ENCODE data around the gene CYP2W1.

The CYP2W1 gene

DNA sequence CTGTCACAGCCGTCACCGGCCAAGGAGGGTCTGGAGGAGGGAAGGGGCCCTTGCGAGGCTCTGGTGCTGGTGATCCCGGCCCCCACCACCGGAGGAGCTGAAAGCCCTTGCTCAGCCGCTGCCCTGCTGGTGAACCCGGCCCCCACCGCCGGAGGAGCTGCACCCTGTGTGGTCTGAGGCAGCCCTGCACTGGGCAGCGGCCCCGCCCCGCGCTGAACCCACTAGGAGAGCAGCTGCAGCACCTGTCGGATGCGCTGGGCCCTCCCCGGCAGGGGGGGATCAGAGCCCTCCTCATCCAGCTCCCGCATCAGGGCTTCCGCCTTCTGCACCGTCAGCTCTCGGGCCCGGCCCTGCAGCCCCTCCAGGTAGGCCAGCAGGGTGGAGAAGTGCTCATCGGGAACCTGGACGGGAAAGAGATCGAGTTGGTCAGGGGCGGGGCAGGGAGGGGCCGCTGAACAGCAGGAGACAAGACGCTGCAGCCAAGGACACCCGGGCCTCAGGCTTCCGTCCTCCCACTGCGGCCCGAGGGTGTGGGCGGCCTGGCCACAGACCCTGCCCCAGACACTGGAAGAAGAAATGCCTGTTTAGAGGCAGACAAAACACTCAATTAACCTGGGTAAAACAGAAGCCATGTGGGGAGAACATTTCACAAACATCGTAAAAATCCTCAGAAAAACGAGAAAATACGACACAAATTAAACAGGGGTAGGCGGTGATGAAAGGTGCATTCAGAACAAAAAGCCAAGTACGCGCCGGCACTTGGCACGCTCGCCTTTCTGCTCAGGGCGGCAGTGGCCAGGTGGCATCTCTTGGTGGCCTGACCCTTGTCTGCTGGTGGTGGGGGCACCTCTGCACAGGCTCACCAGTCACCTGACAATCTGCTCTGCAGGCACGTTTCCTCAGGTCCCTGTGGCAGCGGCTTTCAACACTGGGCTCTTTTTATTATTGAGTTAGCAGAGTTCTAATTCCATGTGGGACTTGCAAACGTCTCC lies 14.7 kb downstream of the CYP2W1 start:
- Histone ChIP-seq H3K27me3 (ENCODE audit: insufficient read depth, low read length) (no peaks in the 10 kb centered on the region), H3K14ac (ENCODE audit: low read length) (no peak overlapping the region), H3K9me3 (ENCODE audit: insufficient read depth, low read depth, low read length) (peaks cover 2% of the 10 kb centered on the region), H2BK120ac (ENCODE audit: insufficient read depth, low read length, poor library complexity) (no peak overlapping the region), H3K4me1 (ENCODE audit: control insufficient read depth in 1 of 2, insufficient read depth in 2 of 2, low read length in 2 of 2) (peaks cover 6 to 15% of the 10 kb centered on the region in 2 experiments), H2AFZ (ENCODE audit: insufficient read depth, low read length, poor library complexity) (no peak overlapping the region), H3K79me2 (ENCODE audit: control insufficient read depth, insufficient read depth, low read length, poor library complexity) (no peaks in the 10 kb centered on the region), H4K91ac (ENCODE audit: low read depth, low read length) (peak overlapping the region; percentile 41), H3K36me3 (ENCODE audit: control insufficient read depth in 1 of 2, insufficient read depth in 2 of 2, low read length in 2 of 2) (peaks cover 8 to 12% of the 10 kb centered on the region in 2 experiments), H4K8ac (ENCODE audit: low read depth, low read length) (no peak overlapping the region), H3K79me1 (ENCODE audit: low read length) (no peaks in the 10 kb centered on the region), H2BK12ac (ENCODE audit: low read length) (no peak overlapping the region), H3K18ac (ENCODE audit: low read length) (no peak overlapping the region), H3K4me2 (ENCODE audit: low read length) (no peak overlapping the region), H3K4ac (ENCODE audit: low read depth, low read length) (no peak overlapping the region), H3K9ac (ENCODE audit: low read length) (no peak overlapping the region), H2AK5ac (ENCODE audit: low read length) (no peak overlapping the region), H3K27ac (ENCODE audit: low read depth, low read length) (no peak overlapping the region), H3K4me3 (ENCODE audit: low read depth, low read length) (no peak overlapping the region), H4K12ac (ENCODE audit: low read depth, low read length) (no peak overlapping the region), H3K23ac (ENCODE audit: low read length) (no peak overlapping the region), H2BK5ac (ENCODE audit: low read depth, low read length, poor library complexity) (no peak overlapping the region)
- no CpG with 5 or more reads among the region's 45 CpGs for WGBS (ENCODE audit: extremely low coverage, insufficient coverage, insufficient read length)
- DNase-seq: peak in 1 of 2 donors; percentile 58

DNA sequence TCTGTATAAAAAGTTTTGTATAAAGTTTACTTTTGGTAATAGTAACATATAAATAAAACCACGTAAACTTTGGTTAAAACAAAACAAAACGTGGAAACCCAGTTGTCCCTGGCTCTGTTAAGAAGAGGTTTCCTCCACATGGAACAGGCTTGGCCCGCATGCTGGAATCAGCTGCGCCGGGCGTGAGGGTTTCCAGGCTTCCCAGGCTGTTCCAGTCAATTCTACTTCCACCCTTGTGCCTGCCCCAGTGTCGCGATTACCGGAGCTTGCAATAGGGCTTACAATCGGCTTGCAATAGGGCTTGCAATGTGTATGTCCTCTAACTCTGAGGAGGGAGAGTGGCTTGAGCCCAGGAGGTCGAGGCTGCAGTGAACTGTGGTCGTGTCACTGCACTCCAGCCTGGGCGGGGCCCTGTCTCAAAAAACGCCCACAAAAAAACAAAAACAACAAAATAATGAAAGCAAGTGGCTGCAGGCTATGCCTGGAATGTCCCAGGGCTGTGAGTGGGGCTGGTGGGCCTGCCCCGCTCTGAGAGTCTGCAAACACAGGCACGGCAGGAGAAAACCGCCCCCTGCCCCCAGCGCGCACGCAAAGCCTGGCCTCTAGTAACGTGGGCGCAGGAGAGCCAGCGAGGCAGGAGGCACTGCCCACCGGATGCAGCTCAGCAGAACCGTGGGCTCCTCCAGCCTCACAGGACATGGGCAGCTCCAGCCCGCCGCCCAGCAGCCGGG lies 16.3 kb downstream of the CYP2W1 start:
- Histone ChIP-seq H3K79me1 (ENCODE audit: low read length) (no peaks in the 10 kb centered on the region), H4K8ac (ENCODE audit: low read depth, low read length) (no peak overlapping the region), H3K27ac (ENCODE audit: low read depth, low read length) (no peak overlapping the region), H4K12ac (ENCODE audit: low read depth, low read length) (no peak overlapping the region), H3K9me3 (ENCODE audit: insufficient read depth, low read depth, low read length) (peaks cover 2% of the 10 kb centered on the region), H2AK5ac (ENCODE audit: low read length) (no peak overlapping the region), H3K36me3 (ENCODE audit: control insufficient read depth in 1 of 2, insufficient read depth in 2 of 2, low read length in 2 of 2) (peaks cover 8 to 12% of the 10 kb centered on the region in 2 experiments), H2BK5ac (ENCODE audit: low read depth, low read length, poor library complexity) (no peak overlapping the region), H3K18ac (ENCODE audit: low read length) (no peak overlapping the region), H2AFZ (ENCODE audit: insufficient read depth, low read length, poor library complexity) (no peak overlapping the region), H3K4me3 (ENCODE audit: low read depth, low read length) (no peak overlapping the region), H2BK12ac (ENCODE audit: low read length) (no peak overlapping the region), H3K79me2 (ENCODE audit: control insufficient read depth, insufficient read depth, low read length, poor library complexity) (no peaks in the 10 kb centered on the region), H2BK120ac (ENCODE audit: insufficient read depth, low read length, poor library complexity) (no peak overlapping the region), H3K27me3 (ENCODE audit: insufficient read depth, low read length) (no peaks in the 10 kb centered on the region), H3K4ac (ENCODE audit: low read depth, low read length) (no peak overlapping the region), H3K23ac (ENCODE audit: low read length) (no peak overlapping the region), H3K4me1 (ENCODE audit: control insufficient read depth in 1 of 2, insufficient read depth in 2 of 2, low read length in 2 of 2) (peaks cover 4 to 8% of the 10 kb centered on the region in 2 experiments), H4K91ac (ENCODE audit: low read depth, low read length) (peak overlapping the region; percentile 34), H3K9ac (ENCODE audit: low read length) (no peak overlapping the region), H3K4me2 (ENCODE audit: low read length) (no peak overlapping the region), H3K14ac (ENCODE audit: low read length) (no peak overlapping the region)
- DNase-seq: peak; percentile 58 to 67
- no CpG with 5 or more reads among the region's 28 CpGs for whole genome bisulfite sequencing (ENCODE audit: extremely low coverage, insufficient coverage, insufficient read length)

DNA sequence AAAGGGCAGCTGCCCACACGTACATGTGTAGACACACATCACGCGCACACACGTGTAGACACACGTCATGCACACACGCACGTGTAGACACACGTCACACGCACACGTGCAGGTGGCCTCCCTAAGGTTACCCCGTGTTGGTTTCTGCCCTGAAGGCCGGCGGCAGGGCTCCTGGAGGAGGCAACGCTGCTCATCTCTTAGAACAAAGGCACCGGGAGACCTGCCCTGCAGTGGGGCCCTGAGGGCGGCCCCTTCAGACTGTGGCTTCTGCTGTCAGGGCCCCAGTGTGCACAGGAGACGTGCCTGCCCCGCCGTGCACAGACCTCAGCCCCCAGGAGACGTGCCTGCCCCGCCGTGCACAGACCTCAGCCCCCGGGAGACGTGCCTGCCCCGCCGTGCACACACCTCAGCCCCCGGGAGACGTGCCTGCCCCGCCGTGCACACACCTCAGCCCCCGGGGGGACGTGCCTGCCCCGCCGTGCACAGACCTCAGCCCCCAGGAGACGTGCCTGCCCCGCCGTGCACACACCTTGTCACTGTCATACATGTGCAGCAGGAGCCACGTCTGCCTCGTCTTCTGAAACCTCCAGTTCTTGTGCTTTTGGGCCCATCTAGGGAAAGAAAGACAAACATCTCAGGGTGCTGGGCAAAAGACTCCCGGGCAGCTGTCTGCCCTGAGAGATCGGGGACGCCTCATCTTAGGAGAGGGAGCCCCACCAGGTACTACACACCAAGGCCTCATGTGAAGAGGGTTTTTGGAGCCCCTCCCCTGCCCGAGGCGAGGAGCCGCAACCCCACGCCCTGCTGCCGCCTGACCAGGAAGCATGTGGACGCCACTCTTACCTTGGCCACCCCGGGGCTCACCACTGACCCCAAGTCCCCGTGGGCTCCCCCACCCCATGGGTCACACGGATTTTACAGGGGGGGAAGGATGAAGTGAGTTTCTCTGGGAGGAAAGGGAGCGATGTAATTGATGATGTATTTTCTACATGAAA lies 17.3 kb downstream of the CYP2W1 start:
- Histone ChIP-seq H3K9me3 (ENCODE audit: insufficient read depth, low read depth, low read length) (peaks cover 2% of the 10 kb centered on the region), H3K23ac (ENCODE audit: low read length) (no peak overlapping the region), H4K91ac (ENCODE audit: low read depth, low read length) (peak overlapping the region; percentile 25), H3K79me1 (ENCODE audit: low read length) (no peaks in the 10 kb centered on the region), H3K4me3 (ENCODE audit: low read depth, low read length) (no peak overlapping the region), H4K8ac (ENCODE audit: low read depth, low read length) (no peak overlapping the region), H3K4ac (ENCODE audit: low read depth, low read length) (no peak overlapping the region), H2BK12ac (ENCODE audit: low read length) (no peak overlapping the region), H3K4me2 (ENCODE audit: low read length) (no peak overlapping the region), H2AK5ac (ENCODE audit: low read length) (no peak overlapping the region), H3K18ac (ENCODE audit: low read length) (no peak overlapping the region), H3K4me1 (ENCODE audit: control insufficient read depth in 1 of 2, insufficient read depth in 2 of 2, low read length in 2 of 2) (peaks cover 4 to 8% of the 10 kb centered on the region in 2 experiments), H3K36me3 (ENCODE audit: control insufficient read depth in 1 of 2, insufficient read depth in 2 of 2, low read length in 2 of 2) (peaks cover 3 to 13% of the 10 kb centered on the region in 2 experiments), H3K79me2 (ENCODE audit: control insufficient read depth, insufficient read depth, low read length, poor library complexity) (no peaks in the 10 kb centered on the region), H4K12ac (ENCODE audit: low read depth, low read length) (no peak overlapping the region), H2AFZ (ENCODE audit: insufficient read depth, low read length, poor library complexity) (no peak overlapping the region), H3K9ac (ENCODE audit: low read length) (no peak overlapping the region), H3K14ac (ENCODE audit: low read length) (no peak overlapping the region), H2BK5ac (ENCODE audit: low read depth, low read length, poor library complexity) (no peak overlapping the region), H2BK120ac (ENCODE audit: insufficient read depth, low read length, poor library complexity) (no peak overlapping the region), H3K27me3 (ENCODE audit: insufficient read depth, low read length) (no peaks in the 10 kb centered on the region), H3K27ac (ENCODE audit: low read depth, low read length) (no peak overlapping the region)
- peak; percentile 58 to 84 for DNase-seq
- WGBS (ENCODE audit: extremely low coverage, insufficient coverage, insufficient read length): no CpG with 5 or more reads among the region's 52 CpGs
